GM21737 (cell line): ENCODE results near the gene PFDN2.
"Not testable (repeated sequence)": the region's sequence is repeated elsewhere in the genome, so short reads cannot be mapped to it uniquely, and the experiment has no call there.

Experiments
- ATAC-seq: cut with Tn5 transposase; IDR thresholded peaks from one replicate; pipeline ENCODE4 v1.9.1; 2021; ENCODE audit warnings: mild to moderate bottlenecking, moderate library complexity; ENCODE audit not compliant: unreplicated experiment

The PFDN2 gene

DNA sequence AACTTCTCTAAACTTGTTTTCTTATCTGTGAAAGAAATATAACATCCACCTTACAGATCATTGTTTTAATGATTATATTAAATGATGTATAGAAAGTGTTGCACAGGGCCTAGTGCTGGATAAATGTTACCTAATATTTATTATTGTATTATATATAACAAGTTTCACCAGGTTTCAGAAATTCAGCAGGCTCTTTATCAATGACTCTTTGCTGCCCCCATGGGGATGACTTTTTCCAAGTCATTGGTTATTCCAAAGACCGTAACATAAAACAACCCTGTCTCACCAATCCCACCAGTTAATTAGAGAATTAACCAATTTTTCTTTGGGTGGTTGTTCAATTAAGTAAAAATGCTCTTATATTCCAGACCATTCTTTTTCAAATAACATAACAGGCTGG is 21.9 kb upstream of the PFDN2 start:
- ATAC-seq, result no peak

DNA sequence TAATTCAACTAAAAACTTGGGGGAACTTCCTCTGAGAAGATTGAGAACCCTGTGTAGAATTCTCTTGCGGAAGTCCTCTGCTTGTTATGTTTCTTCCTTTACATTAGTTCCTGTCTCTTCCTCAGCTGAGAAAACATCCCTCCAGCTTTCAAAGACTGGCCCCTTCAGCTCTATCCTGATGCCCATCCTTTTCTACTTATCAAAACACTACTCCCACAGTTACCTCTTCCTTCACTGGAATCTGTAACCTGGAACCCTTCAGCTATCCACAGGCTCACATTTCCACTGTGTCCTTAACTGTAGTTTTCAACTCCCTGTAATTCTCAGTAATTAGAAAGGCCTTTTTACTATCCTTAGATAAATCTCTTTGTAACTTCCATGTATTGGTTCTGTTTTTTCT is 20.6 kb upstream of the PFDN2 start:
- ATAC-seq, result no peak

DNA sequence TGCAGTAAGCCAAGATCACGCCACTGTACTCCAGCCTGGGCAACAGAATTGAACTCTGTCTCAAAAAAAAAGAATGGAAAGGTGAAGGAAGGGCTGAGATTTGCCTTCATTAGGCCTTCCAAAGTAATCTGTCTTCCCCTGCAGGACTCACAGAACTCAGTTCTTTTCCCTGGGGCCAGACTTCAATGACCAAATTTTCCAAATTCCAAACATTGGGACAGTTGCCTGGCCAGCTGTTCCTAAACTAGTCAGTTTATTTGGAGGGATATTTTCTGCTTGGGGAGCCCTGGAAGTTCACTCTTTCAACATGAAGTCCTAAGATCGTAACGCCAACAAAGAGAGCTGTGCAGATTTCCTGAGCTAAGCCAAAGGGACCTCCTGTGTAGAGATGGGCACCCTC is 20.0 kb upstream of the PFDN2 start:
- ATAC-seq, result no peak

GRCh38 chr1:161133220-161133740 is 15.4 kb upstream of the PFDN2 start:
- ATAC-seq, result peak; percentile 24

DNA sequence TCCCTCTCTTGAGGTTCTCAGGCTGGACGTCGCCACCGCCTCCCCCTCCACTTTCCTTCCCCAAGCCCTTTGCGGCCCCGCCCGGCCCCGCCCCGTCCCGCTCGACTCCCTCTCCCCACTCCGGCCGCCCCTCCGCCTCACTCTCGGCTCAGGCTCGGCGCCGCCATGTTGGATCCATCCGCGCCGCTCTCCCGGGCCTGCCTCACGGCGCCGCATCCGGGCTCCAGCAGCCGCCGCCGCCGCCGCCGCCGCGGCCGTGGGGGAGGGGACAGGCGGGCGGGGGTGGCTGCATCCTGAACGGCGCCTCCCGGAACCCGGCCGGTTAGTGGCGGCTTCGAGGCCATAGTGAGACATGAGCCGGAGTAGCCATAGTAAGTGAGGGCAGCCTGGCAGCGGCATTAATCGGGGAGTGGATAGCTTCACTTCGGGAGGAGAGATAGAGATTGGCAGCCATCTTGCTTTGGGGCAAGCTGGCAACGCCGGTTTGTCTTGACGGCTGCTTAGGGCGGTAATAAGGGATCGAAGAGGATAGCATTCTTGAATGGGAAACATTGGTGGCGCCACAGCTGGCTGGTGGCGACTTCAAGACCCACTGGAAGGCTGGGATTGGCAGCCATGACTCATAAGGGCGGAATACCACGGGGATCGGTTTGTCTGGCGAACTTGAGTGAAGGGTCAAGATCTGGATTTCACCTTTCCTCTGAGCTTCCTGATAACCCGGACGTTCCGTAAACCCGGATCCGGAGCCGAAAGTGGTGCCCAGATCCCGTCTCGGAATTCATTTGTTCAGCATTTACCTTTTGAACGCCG is 14.8 kb upstream of the PFDN2 start, which contains the start of gene DEDD:
TSS of gene DEDD (minus strand) at position 258 of the 810 bp plus-strand sequence. CDS start 8,205 bp downstream, outside the sequence.
- peak; percentile 90 for ATAC-seq

- ATAC-seq, result no peak
Measured at GRCh38 chr1:161131523-161132409, 13.9 kb upstream of the PFDN2 start.

- ATAC-seq, result no peak
Measured at GRCh38 chr1:161130266-161130665, 12.4 kb upstream of the PFDN2 start.

DNA sequence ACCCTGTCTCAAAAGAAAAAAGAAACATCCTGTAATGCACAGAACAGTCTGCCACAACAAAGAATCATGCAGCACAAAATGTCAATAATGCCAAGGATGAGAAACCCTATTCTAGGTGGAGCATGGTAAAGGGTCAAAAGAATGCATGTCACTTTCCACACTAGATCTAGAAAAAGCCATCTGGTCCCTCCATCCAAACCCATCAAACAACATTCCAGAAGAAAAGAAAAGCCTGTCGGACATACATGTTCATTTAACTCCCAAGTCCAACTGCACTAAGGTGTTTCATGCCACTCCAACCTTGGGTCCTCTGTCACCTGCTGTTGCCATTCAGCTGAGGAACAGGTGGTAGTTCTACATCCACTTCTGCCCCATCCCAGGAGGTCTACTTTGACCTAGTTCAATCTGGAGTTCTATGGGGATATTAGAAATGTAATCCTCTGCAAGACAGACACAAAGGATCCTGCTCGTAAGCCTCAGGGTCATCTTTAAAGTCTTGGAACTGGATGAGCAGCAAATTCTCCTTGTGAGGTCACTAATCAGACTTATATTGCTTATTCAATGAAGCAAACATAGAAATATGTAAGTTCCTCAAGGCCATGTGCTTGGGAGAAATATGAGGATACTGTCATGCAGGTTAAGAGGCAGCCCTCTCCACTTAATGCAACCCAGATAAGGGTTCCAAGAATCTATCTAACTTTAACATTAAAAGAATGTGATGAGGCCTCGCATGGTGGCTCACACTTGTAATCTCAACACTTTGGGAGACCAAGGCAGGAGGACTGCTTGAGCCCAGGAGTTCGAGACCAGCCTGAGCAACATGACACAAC is 11.0 kb upstream of the PFDN2 start:
- no peak for ATAC-seq

GRCh38 chr1:161127649-161128048 is 9.8 kb upstream of the PFDN2 start:
- no peak for ATAC-seq

- no peak for ATAC-seq
Measured at GRCh38 chr1:161122967-161123366, 5.1 kb upstream of the PFDN2 start.

DNA sequence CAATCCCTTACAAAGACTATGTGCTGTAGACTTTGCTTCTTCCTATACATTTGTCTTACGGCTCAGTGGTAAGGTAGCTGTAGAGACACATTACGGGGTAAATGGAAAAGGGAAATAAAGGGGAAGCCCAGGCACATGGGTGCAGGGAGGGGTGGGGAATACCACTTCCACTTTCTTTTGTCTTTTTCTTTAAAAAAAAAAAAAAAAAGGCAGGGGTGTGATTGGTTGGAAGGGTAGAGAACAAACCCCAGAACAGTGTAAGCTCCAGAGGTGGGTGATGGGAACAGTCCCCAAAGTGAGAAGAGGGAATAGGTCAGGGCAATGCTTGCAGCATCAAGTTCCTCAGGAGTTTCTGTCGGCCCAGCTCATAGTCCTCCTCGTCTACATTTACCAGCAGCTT is 4.0 kb upstream of the PFDN2 start:
- no peak for ATAC-seq

DNA sequence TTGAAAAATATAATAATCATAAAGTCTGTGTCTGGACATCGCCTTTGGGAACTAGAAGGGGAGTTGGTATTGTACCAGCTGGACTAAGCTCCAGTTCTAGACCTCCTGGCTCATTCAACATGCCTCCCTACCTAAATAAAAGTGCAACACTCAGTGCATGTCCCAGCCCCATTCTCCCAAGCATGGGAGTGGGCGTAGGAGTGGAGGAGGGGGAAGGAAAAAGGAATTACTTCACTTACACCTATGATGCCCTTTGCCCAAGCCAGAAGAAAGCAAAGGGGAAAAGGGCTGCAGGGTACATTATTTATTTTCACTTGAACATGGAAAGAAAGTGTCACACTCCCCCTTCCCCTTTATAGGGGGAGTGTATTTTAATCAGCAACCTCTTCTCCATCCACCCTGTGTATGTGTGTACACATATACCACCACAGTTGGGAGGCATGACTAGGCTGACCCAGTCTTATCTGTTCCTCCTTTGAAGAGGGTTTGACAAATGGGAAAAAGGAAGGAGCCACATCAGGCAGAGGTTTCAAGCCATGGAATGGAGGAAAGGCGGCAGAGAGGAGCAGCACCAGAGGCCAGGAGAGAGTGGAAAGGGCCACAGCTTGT is 3.3 kb upstream of the PFDN2 start:
- no peak for ATAC-seq

DNA sequence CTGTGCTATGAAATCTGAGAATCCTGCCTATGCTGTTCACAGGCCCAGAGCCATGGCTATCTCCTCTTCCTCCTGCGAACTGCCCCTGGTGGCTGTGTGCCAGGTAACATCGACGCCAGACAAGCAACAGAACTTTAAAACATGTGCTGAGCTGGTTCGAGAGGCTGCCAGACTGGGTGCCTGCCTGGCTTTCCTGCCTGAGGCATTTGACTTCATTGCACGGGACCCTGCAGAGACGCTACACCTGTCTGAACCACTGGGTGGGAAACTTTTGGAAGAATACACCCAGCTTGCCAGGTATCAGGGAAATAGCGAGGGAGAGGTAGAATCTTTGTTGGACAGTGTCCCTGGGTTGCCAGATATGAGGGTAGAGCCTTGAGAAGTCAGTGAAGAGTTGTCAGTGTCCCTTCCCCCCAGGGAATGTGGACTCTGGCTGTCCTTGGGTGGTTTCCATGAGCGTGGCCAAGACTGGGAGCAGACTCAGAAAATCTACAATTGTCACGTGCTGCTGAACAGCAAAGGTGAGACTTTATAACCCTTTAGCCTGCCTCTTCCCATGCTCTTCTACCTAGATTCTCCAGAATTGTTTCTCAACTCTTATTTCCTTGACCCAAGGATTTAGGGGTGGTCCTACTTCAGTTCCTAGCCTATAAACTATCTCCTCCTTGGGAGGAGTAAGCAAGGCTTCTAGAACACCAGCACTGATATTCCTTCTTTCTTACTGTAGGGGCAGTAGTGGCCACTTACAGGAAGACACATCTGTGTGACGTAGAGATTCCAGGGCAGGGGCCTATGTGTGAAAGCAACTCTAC is 1.5 kb upstream of the PFDN2 start:
- peak; percentile 37 for ATAC-seq

DNA sequence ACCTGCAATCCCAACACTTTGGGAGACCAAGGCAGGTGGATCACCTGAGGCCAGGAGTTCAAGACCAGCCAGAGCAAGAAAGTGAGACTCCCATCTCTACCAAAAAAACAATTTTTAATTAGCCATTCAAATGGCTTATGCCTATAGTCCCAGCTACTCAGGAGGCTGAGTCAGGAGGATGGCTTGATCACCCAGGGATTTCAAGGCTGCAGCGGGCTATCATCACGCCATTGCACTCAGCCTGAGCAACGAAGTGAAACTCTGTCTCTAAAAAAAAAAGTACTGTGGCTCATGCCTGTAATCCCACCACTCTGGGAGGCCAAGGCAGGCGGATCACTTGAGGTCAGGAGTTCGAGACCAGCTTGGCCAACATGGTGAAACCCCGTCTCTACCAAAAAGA is 1.9 kb downstream of the PFDN2 start:
- not testable (repeated sequence) for ATAC-seq

DNA sequence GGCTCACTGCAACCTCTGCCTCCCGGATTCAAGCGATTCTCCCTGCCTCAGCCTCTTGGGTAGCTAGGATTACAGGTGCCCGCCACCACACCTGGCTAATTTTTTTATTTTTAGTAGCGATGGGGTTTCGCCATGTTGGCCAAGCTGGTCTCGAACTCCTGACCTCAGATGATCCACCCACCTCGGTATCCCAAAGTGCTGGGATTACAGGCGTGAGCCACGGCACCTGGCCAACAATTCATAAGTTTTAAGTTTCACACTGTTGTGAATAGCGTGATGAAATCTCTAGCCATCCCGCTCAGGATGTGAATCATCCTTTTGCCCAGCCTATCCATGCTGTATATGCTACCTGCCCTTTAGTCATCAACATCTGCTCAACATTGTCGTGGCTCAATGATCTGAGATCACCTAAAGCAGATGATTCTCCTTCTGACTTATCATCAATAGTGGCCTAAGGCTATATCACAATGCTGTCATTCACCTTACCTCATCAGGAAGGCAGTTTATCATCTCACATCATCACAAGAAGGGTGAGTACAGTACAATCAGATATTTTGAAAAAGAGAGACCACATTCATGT is 2.6 kb downstream of the PFDN2 start:
- no peak for ATAC-seq

DNA sequence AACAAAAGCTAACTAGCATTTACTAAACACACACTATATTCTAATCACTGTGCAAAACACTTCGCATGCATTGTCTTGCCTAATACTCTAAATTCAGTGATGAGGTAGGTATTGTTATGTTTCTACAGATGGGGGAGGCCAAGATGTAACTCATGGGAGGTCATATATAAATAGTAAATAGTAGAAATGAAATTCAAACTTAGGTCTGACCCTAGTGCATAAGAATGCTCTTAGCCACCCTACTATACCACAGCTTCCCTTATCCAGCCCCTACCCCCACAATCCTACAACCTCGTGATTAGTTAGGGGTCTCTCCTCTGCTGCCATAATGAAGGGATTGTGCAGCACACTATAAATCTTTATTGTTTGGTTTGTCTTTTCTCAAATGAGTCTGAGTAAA is 3.3 kb downstream of the PFDN2 start:
- no peak for ATAC-seq

DNA sequence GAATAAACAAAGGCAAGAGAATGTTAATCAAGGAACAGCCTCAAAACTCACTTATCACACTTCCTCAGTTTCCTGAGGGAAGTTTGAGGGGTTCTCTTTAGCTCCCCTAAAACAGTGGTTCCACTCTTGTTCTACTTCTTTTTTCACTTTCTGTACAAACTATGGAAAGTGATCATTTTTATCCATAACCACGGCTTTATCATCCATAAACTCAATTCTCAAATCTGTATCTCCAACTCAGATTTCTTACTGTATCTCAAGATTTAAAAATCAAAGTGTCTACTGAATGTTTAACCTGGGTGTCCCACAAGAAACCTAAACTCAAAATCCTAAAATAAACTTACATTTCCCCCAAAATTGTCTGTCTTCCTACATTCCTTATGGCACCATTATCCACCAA is 3.9 kb downstream of the PFDN2 start:
- no peak for ATAC-seq

GRCh38 chr1:161111527-161111926 is 6.3 kb downstream of the PFDN2 start:
- no peak for ATAC-seq

- ATAC-seq, result no peak
Measured at GRCh38 chr1:161111117-161111516, 6.7 kb downstream of the PFDN2 start.
